ENCODE measurements around the gene PRPH2. TPM values are rescaled to one million over a fixed set of nuclear protein-coding genes. Genes with fewer than 3 reads are reported as not detected.
A peak's percentile ranks its signal among the peaks of the same experiment; 100 is the strongest.

The PRPH2 gene
- total and polyA plus RNA-seq, 2 of the 13 experiments (the other 11 are each of a cell fraction or from before 2014, with no cell fraction given) = 0.03 to 0.04 TPM

- H3K4me1 ChIP-seq (ENCODE audit: insufficient read depth, low read length) = peaks cover 14% of the 10 kb centered on the region
- H2AFZ ChIP-seq (ENCODE audit: low read length) = no peak overlapping the region
- no peak overlapping the region for H3K27ac ChIP-seq (ENCODE audit: extremely low read length, insufficient read depth, low read length)
- ChIA-PET POLR2A (interaction anchor here (1.8 kb wide), 1 partner anchor 9 kb away, joined by 7 read pairs; the partner anchor contains the start of gene TBCC), CTCF (ENCODE audit: low intra/inter-chr PET ratio, low total read pairs) (no interaction called here)
- H3K9me3 ChIP-seq (ENCODE audit: low read length) = no peaks in the 10 kb centered on the region
- no peak overlapping the region for H3K9ac ChIP-seq (ENCODE audit: insufficient read depth, low read depth, low read length)
- in situ Hi-C loops (cut with HindIII; ENCODE audit: extremely low pct_ligation_motif_present, low pct_unique_long_range_greater_than_20kb) = no loop called here
- no peaks in the 10 kb centered on the region for H3K27me3 ChIP-seq (ENCODE audit: control insufficient read depth in 1 of 2, insufficient read depth in 2 of 2, low read length in 2 of 2)
- no TSS peak for BruUV-seq (replicated peaks)
- H3K79me2 ChIP-seq (ENCODE audit: insufficient read depth, low read length) = no peaks in the 10 kb centered on the region
- intact Hi-C loops (cut with micrococcal nuclease; ENCODE audit: unreplicated experiment) = no loop called here
- WGBS (ENCODE audit: low lambda C conversion rate) = 97% methylated on average over 5 of the region's 5 CpGs
- no peaks in the 10 kb centered on the region for H4K20me1 ChIP-seq (ENCODE audit: insufficient read depth, low read length)
- no peak for ATAC-seq
- no peak for FAIRE-seq
- no peak overlapping the region for H3K4me3 ChIP-seq (replicated peaks in 1 of 3; ENCODE audit: insufficient read depth in 1 of 3, low read depth in 2 of 3, low read length in 3 of 3)
- TF ChIP-seq MAFK (conservative IDR thresholded peaks at IDR 0.05 in 1 of 2, IDR thresholded peaks at IDR 0.05 in 1 of 2; ENCODE audit: low read length in 2 of 2) (peak; percentile 99 to 100), MAFF (IDR thresholded peaks at IDR 0.05; ENCODE audit: low read depth, low read length) (peak; percentile 100), ZNF652 (CRISPR knock-in tag; IDR thresholded peaks at IDR 0.05; ENCODE audit: borderline replicate concordance, low read depth) (no peak)
- no peak for DNase-seq (ENCODE audit: low spot score)
- H3K4me2 ChIP-seq (ENCODE audit: low read depth, low read length) = no peak overlapping the region
- peaks cover 3% of the 10 kb centered on the region in 2 experiments; a peak in 2 of 5 replicates for H3K36me3 ChIP-seq (replicated peaks in 1 of 2; ENCODE audit: control insufficient read depth in 1 of 2, insufficient read depth in 2 of 2, low read length in 2 of 2)
These were observed 32.4 kb upstream of the PRPH2 start for GRCh38 chr6:42754759-42755158.

DNA sequence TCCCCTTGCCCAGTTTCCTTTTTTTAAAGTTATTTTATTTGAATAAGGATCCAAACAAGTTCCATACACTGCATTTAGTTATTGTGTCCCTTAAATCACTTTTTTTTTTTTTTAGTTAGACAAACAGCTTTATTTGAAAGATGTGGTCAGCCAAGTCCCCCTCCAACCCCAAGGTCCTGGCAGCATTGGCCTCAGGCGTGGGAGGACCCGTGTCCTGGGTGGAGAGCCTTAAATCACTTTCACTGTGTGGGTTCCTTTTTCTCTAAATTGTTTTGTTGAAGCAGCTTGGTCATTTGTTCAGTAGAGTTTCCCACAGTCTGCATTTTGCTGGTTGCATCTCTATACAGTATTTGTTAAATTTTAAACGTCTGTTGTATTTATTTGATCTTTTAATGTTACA lies 28.7 kb upstream of the PRPH2 start:
- H4K20me1 ChIP-seq (ENCODE audit: insufficient read depth, low read length) = no peaks in the 10 kb centered on the region
- H3K9ac ChIP-seq (ENCODE audit: insufficient read depth, low read depth, low read length) = no peak overlapping the region
- H2AFZ ChIP-seq (ENCODE audit: low read length) = no peak overlapping the region
- no peaks in the 10 kb centered on the region for H3K9me3 ChIP-seq (ENCODE audit: low read length)
- H3K4me1 ChIP-seq (ENCODE audit: insufficient read depth, low read length) = peaks cover 35% of the 10 kb centered on the region
- in situ Hi-C loops (cut with HindIII; ENCODE audit: extremely low pct_ligation_motif_present, low pct_unique_long_range_greater_than_20kb) (no loop called here), intact Hi-C loops (cut with micrococcal nuclease; ENCODE audit: unreplicated experiment) (no loop called here)
- H3K27ac ChIP-seq (ENCODE audit: extremely low read length, insufficient read depth, low read length) = no peak overlapping the region
- FAIRE-seq = no peak
- H3K4me2 ChIP-seq (ENCODE audit: low read depth, low read length) = no peak overlapping the region
- no peak overlapping the region for H3K4me3 ChIP-seq (replicated peaks in 1 of 3; ENCODE audit: insufficient read depth in 1 of 3, low read depth in 2 of 3, low read length in 3 of 3)
- ChIA-PET CTCF (ENCODE audit: low intra/inter-chr PET ratio, low total read pairs) (no interaction called here), POLR2A (no interaction called here)
- peaks cover 3% of the 10 kb centered on the region for H3K79me2 ChIP-seq (ENCODE audit: insufficient read depth, low read length)
- 76% methylated on average over 3 of the region's 3 CpGs for WGBS (ENCODE audit: low lambda C conversion rate)
- no peaks in the 10 kb centered on the region for H3K36me3 ChIP-seq (replicated peaks in 1 of 2; ENCODE audit: control insufficient read depth in 1 of 2, insufficient read depth in 2 of 2, low read length in 2 of 2)
- no TSS peak for BruUV-seq (replicated peaks)
- no peak for ATAC-seq
- TF ChIP-seq, protein P1, sequence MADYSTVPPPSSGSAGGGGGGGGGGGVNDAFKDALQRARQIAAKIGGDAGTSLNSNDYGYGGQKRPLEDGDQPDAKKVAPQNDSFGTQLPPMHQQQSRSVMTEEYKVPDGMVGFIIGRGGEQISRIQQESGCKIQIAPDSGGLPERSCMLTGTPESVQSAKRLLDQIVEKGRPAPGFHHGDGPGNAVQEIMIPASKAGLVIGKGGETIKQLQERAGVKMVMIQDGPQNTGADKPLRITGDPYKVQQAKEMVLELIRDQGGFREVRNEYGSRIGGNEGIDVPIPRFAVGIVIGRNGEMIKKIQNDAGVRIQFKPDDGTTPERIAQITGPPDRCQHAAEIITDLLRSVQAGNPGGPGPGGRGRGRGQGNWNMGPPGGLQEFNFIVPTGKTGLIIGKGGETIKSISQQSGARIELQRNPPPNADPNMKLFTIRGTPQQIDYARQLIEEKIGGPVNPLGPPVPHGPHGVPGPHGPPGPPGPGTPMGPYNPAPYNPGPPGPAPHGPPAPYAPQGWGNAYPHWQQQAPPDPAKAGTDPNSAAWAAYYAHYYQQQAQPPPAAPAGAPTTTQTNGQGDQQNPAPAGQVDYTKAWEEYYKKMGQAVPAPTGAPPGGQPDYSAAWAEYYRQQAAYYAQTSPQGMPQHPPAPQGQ (CRISPR knock-in tag; IDR thresholded peaks at IDR 0.05; ENCODE audit: borderline replicate concordance) = no peak
- TF ChIP-seq ETV5 (CRISPR knock-in tag; IDR thresholded peaks at IDR 0.05; ENCODE audit: borderline replicate concordance) = no peak
- TF ChIP-seq ZNF768 (CRISPR knock-in tag; IDR thresholded peaks at IDR 0.05) = no peak
- TF ChIP-seq NONO (IDR thresholded peaks at IDR 0.05) = no peak
- no peak for TF ChIP-seq NONO (CRISPR knock-in tag; conservative IDR thresholded peaks at IDR 0.05)
- no peak for TF ChIP-seq EP300 (IDR thresholded peaks at IDR 0.05; ENCODE audit: low read depth in 2 of 2, low read length in 2 of 2)
- TF ChIP-seq EP300 (CRISPR knock-in tag; IDR thresholded peaks at IDR 0.05; ENCODE audit: borderline replicate concordance) = no peak
- DNase-seq (ENCODE audit: low spot score) = no peak
- H3K27me3 ChIP-seq (ENCODE audit: control insufficient read depth in 1 of 2, insufficient read depth in 2 of 2, low read length in 2 of 2) = no peaks in the 10 kb centered on the region
